ENCODE measurements around the gene NEK9. TPM values are rescaled to one million over a fixed set of nuclear protein-coding genes. Genes with fewer than 3 reads are reported as not detected.
A peak's percentile ranks its signal among the peaks of the same experiment; 100 is the strongest.

Gene NEK9
- total and polyA plus RNA-seq, 4 donors: 23.1 to 76.3 (median 53.3) TPM

DNA sequence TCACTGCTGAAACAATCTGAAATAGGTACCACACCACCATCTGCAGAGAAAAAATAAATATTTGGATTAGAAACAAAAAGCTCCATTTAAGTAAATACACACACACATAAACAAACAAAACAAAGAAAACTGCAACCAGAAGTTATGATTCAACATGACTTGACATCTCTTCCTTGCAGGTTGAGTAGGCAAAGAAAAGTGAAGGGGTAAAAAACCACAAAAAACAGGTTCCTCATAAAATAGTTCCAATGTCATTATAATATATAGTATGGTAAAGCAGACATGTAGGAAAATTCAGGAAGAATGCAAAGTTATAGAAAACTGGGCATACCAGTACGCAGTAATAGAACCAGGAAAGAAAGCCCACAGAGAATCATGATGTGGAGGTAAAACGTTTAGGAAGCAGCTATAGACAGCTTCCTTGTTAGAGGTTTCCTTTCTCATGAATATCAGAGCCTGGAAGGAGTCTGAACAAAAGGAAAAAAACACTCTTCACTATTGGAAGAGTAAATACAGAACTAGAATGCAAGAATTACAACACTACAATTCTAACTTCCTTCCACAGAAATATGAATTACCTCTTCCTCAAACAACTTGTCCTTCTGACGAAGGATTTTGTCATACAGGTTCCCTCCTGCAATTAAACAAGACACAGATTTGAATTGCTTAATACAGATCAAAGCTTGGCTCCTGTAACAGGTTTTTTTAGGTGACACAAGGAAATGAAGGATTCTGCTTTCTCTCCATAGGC lies 6.1 kb downstream of the NEK9 start:
- H3K9ac ChIP-seq (ENCODE audit: insufficient read depth in 1 of 2, low read length in 2 of 2): no peak overlapping the region
- ATAC-seq (ENCODE audit: insufficient read depth, low FRiP score) (peak; percentile 28), DNase-seq (no peak)
- TF ChIP-seq, protein P1, sequence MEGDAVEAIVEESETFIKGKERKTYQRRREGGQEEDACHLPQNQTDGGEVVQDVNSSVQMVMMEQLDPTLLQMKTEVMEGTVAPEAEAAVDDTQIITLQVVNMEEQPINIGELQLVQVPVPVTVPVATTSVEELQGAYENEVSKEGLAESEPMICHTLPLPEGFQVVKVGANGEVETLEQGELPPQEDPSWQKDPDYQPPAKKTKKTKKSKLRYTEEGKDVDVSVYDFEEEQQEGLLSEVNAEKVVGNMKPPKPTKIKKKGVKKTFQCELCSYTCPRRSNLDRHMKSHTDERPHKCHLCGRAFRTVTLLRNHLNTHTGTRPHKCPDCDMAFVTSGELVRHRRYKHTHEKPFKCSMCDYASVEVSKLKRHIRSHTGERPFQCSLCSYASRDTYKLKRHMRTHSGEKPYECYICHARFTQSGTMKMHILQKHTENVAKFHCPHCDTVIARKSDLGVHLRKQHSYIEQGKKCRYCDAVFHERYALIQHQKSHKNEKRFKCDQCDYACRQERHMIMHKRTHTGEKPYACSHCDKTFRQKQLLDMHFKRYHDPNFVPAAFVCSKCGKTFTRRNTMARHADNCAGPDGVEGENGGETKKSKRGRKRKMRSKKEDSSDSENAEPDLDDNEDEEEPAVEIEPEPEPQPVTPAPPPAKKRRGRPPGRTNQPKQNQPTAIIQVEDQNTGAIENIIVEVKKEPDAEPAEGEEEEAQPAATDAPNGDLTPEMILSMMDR (IDR thresholded peaks at IDR 0.05; ENCODE audit: control extremely low read depth, extremely low read depth): no peak
- peaks cover 0 to 7% (median 3%) of the 10 kb centered on the region in 5 donors for H3K4me1 ChIP-seq (ENCODE audit: control insufficient read depth in 5 of 5, insufficient read depth in 5 of 5, low read length in 5 of 5)
- no peak overlapping the region for H3K27ac ChIP-seq (ENCODE audit: low read depth in 1 of 2, low read length in 1 of 2)
- H3K9me3 ChIP-seq (ENCODE audit: control insufficient read depth in 4 of 4, insufficient read depth in 3 of 4, low read length in 3 of 4): no peaks in the 10 kb centered on the region
- 29 to 38% methylated on average over 3 of the region's 3 CpGs for WGBS, 2 donors
- no peak overlapping the region for H3K4me3 ChIP-seq
- peaks cover 12 to 34% (median 23%) of the 10 kb centered on the region in 4 donors for H3K36me3 ChIP-seq (ENCODE audit: control insufficient read depth in 4 of 4, insufficient read depth in 4 of 4, low read length in 4 of 4)
- no peaks in the 10 kb centered on the region for H3K27me3 ChIP-seq (ENCODE audit: control insufficient read depth in 3 of 3, insufficient read depth in 3 of 3, low read length in 2 of 3)

DNA sequence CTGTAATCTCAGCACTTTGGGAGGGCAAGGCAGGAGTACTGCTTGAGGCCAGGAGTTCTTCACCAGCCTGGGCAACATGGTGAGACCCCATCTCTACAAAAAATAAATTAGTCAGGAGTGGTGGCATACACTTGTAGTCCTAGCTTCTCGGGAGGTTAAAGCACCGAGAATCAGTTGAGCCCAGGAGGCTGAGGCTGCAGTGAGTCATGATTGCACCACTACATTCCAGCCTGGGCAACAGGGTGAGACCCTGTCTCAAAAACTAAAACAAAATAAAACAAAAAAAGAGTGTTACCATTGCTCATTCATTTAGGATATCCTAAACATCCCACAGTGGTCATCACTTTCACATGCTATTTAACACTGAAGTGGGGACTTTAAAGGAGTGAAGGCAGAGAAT lies 7.8 kb downstream of the NEK9 start:
- no peak for ATAC-seq (ENCODE audit: insufficient read depth, low FRiP score)
- Histone ChIP-seq H3K9me3 (ENCODE audit: control insufficient read depth in 4 of 4, insufficient read depth in 3 of 4, low read length in 3 of 4) (no peaks in the 10 kb centered on the region), H3K4me3 (no peak overlapping the region), H3K27ac (ENCODE audit: low read depth in 1 of 2, low read length in 1 of 2) (no peak overlapping the region), H3K27me3 (ENCODE audit: control insufficient read depth in 3 of 3, insufficient read depth in 3 of 3, low read length in 2 of 3) (no peaks in the 10 kb centered on the region), H3K4me1 (ENCODE audit: control insufficient read depth in 5 of 5, insufficient read depth in 5 of 5, low read length in 5 of 5) (no peaks in the 10 kb centered on the region), H3K36me3 (ENCODE audit: control insufficient read depth in 4 of 4, insufficient read depth in 4 of 4, low read length in 4 of 4) (peaks cover 15 to 40% (median 31%) of the 10 kb centered on the region in 4 donors), H3K9ac (ENCODE audit: insufficient read depth in 1 of 2, low read length in 2 of 2) (no peak overlapping the region)
- TF ChIP-seq, protein P1 (IDR thresholded peaks at IDR 0.05; ENCODE audit: control extremely low read depth, extremely low read depth): no peak
- DNase-seq: no peak
- 90 to 96% methylated on average over 2 of the region's 2 CpGs for WGBS, 2 donors

DNA sequence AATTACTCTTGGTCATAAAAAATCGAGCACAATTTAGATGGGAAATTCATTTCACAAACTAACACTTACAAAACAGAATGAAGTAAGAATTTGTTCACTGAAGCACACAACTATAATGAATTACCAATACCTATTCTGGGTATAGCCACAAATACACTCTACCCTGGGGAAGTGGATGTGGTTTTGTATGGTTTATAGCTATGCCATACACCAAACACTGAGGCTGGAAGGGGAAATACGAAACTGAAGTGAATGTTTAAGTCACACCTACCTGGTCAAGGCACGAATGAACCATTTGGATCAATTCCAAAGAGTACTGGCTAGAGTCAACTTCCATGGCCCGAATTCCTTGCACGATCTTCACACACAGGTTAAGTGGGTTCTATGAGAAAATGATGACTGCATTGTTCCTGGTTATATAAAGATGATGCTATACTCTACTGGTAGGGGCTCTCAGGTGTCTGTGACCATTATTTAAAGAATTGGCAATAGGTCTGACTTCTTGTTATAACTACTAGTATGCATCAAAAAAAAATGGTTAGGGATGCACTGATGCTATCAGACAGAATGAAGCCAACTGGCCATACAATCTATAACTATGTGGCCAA lies 12.8 kb downstream of the NEK9 start:
- no peak overlapping the region for H3K4me3 ChIP-seq
- H3K9ac ChIP-seq (ENCODE audit: insufficient read depth in 1 of 2, low read length in 2 of 2): no peak overlapping the region
- no peaks in the 10 kb centered on the region for H3K4me1 ChIP-seq (ENCODE audit: control insufficient read depth in 5 of 5, insufficient read depth in 5 of 5, low read length in 5 of 5)
- TF ChIP-seq, protein P1 (IDR thresholded peaks at IDR 0.05; ENCODE audit: control extremely low read depth, extremely low read depth): no peak
- no peaks in the 10 kb centered on the region for H3K27me3 ChIP-seq (ENCODE audit: control insufficient read depth in 3 of 3, insufficient read depth in 3 of 3, low read length in 2 of 3)
- H3K27ac ChIP-seq (ENCODE audit: low read depth in 1 of 2, low read length in 1 of 2): no peak overlapping the region
- H3K9me3 ChIP-seq (ENCODE audit: control insufficient read depth in 4 of 4, insufficient read depth in 3 of 4, low read length in 3 of 4): no peaks in the 10 kb centered on the region
- H3K36me3 ChIP-seq (ENCODE audit: control insufficient read depth in 4 of 4, insufficient read depth in 4 of 4, low read length in 4 of 4): peaks cover 24 to 65% (median 53%) of the 10 kb centered on the region in 4 donors
- DNase-seq: no peak
- WGBS, 2 donors: 73 to 76% methylated on average over 5 of the region's 5 CpGs
- ATAC-seq (ENCODE audit: insufficient read depth, low FRiP score): no peak

All from lung (tissue), 12 donors.